ENCODE measurements around the gene ATAD3C.

GRCh38 chr1:1432274-1432950, 17.1 kb upstream of the ATAD3C start:
- TF ChIP-seq CTCF (conservative IDR thresholded peaks at IDR 0.05; ENCODE audit: low read depth, low read length): no peak
- TF ChIP-seq RFX5 (IDR thresholded peaks at IDR 0.05; ENCODE audit: low read depth, low read length): no peak
- TF ChIP-seq POLR2A (IDR thresholded peaks at IDR 0.05; ENCODE audit: low read depth, low read length): no peak
- TF ChIP-seq RAD21 (IDR thresholded peaks at IDR 0.05; ENCODE audit: low read length): no peak
- TF ChIP-seq USF2 (IDR thresholded peaks at IDR 0.05; ENCODE audit: low read depth, low read length): no peak
- no peak for TF ChIP-seq CHD1 (IDR thresholded peaks at IDR 0.05; ENCODE audit: low read depth, low read length)
- TF ChIP-seq ELK1 (IDR thresholded peaks at IDR 0.05; ENCODE audit: borderline replicate concordance, low read depth, low read length): no peak
- no peak for TF ChIP-seq SMC3 (IDR thresholded peaks at IDR 0.05; ENCODE audit: low read depth, low read length)
- TF ChIP-seq MAFK (IDR thresholded peaks at IDR 0.05; ENCODE audit: low read depth, low read length): no peak
- no peak for TF ChIP-seq FOS (IDR thresholded peaks at IDR 0.05; ENCODE audit: low read depth, low read length)
- TF ChIP-seq CEBPB (IDR thresholded peaks at IDR 0.05; ENCODE audit: low read depth, low read length): no peak
- no peak for TF ChIP-seq NFE2L2 (IDR thresholded peaks at IDR 0.05; ENCODE audit: low read depth, low read length)
